Prostate gland (tissue), 2 donors: ENCODE measurements around the gene OR52B2.

Experiments
- POLR2A ChIP-seq: fragments of 450-650 bp; IDR thresholded peaks from one replicate; pipeline ENCODE4 v1.6.1; 2016; ENCODE audit warnings: antibody characterized with exemption, mild to moderate bottlenecking
- POLR2AphosphoS5 ChIP-seq: sonication (generic); formaldehyde crosslinking; IDR thresholded peaks from one replicate; pipeline ENCODE4 v1.6.1; 2017; ENCODE audit warnings: antibody characterized with exemption
- TF ChIP-seq, protein P1 (sequence below), 4 experiments: fragments of 200-600 bp in 2 of 4; fragments of 450-650 bp in 2 of 4; sonication (generic) in 2 of 4; IDR thresholded peaks; 1 replicate in 3 of 4; 2 replicates in 1 of 4; pipeline ENCODE4 v1.5.1; 2016 to 2019; ENCODE audit warnings: antibody characterized with exemption in 4 of 4, mild to moderate bottlenecking in 2 of 4, moderate library complexity in 2 of 4

DNA sequence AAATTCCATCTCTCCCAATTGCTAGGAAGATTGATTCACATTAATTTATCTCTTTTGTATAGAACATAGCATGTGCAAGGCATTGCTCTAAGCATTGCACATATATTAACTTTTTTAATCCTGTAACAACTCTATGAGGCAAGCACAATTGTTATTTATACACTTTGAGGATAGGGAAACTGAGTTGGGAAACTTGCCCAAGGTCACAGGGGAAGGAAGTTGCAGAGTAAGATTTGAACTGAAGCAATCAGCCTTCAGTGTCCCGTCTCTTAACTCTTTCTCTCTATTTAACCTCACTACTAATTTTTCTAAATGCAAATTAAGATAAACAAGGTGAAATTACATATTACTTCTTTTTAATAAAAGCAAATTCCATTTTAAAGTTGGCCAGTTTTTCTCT is 40.5 kb downstream of the OR52B2 start:
- TF ChIP-seq, protein P1, sequence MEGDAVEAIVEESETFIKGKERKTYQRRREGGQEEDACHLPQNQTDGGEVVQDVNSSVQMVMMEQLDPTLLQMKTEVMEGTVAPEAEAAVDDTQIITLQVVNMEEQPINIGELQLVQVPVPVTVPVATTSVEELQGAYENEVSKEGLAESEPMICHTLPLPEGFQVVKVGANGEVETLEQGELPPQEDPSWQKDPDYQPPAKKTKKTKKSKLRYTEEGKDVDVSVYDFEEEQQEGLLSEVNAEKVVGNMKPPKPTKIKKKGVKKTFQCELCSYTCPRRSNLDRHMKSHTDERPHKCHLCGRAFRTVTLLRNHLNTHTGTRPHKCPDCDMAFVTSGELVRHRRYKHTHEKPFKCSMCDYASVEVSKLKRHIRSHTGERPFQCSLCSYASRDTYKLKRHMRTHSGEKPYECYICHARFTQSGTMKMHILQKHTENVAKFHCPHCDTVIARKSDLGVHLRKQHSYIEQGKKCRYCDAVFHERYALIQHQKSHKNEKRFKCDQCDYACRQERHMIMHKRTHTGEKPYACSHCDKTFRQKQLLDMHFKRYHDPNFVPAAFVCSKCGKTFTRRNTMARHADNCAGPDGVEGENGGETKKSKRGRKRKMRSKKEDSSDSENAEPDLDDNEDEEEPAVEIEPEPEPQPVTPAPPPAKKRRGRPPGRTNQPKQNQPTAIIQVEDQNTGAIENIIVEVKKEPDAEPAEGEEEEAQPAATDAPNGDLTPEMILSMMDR (IDR thresholded peaks at IDR 0.05): no peak
- TF ChIP-seq POLR2A: no peak
- TF ChIP-seq POLR2AphosphoS5: no peak
